Right lung (tissue), 5 donors: ENCODE data around the gene GLTPD2. TPM values are rescaled to one million over a fixed set of nuclear protein-coding genes. Genes with fewer than 3 reads are reported as not detected.
A peak's percentile ranks its signal among the peaks of the same experiment; 100 is the strongest.

ENCODE experiments used
- DNase-seq, 2 donors: peaks; one replicate each; pipeline ENCODE4 v3.0.0-alpha.2; 2013
- polyA plus RNA-seq, 5 donors: library from polyadenylated mRNA; unstranded; fragments of 120-200 nt; gene quantifications; one replicate each; pipeline versions ENCODE4 v1.2.1 to v1.2.3, GENCODE V29; 2013; ENCODE audit warnings: inconsistent platforms in 1 of 5, low replicate concordance in 1 of 5; ENCODE audit not compliant: insufficient read length in 5 of 5, insufficient read depth in 1 of 5

The GLTPD2 gene
- polyA plus RNA-seq, 5 donors, result 0.64 to 1.7 (median 1.0) TPM

DNA sequence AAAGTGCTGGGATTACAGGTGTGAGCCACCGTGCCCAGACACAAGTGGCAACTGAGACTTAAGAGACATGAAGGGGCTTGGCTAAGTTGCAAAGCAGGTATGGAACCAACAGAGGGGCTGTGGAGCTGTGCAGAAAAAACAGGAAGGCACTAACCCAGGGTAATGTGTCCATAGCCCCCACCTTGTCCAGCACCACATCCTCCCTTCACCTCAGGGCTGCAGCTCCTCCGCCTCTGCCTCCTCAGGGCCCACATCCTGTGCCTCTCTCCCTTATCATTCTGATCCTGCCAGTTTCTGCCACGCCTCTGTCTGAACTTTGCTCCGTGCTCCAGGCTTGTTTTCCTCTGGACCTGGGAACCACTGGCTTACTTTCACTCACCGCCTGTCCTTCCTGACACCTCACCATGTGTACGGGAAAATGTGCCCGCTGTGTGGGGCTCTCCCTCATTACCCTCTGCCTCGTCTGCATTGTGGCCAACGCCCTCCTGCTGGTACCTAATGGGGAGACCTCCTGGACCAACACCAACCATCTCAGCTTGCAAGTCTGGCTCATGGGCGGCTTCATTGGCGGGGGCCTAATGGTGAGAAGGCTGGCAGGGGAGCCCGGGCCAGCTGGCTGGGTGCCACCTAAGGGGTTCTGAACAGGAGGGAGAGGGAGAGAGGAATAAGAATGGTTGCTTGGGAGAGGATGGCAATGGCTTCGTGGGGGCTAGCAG, 17.1 kb upstream of the GLTPD2 start, which contains the start of gene TM4SF5:
Gene TM4SF5, plus strand, starts transcription at position 368 of the 716 bp plus-strand sequence. Its CDS starts 37 bp downstream, at position 405.
- no peak for DNase-seq

DNA sequence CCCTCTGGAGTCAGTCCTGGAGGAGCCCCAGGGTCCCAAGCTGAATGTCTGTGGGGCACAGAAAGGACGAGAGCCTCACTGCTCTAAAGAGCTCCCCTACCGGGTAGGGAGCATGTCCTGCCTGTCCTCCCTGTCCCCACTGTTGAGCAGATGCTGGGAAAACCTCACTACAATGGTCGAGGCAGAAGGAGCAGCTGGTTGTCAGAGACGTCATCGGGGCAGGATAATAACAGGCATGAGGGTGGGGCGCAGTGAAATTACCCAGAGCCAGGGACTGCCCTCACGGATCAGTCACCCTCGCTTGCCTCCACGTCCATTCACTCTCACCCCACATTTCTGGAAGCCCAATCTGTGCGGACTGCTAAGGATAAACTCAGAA, 16.5 kb upstream of the GLTPD2 start:
- DNase-seq, result no peak

DNA sequence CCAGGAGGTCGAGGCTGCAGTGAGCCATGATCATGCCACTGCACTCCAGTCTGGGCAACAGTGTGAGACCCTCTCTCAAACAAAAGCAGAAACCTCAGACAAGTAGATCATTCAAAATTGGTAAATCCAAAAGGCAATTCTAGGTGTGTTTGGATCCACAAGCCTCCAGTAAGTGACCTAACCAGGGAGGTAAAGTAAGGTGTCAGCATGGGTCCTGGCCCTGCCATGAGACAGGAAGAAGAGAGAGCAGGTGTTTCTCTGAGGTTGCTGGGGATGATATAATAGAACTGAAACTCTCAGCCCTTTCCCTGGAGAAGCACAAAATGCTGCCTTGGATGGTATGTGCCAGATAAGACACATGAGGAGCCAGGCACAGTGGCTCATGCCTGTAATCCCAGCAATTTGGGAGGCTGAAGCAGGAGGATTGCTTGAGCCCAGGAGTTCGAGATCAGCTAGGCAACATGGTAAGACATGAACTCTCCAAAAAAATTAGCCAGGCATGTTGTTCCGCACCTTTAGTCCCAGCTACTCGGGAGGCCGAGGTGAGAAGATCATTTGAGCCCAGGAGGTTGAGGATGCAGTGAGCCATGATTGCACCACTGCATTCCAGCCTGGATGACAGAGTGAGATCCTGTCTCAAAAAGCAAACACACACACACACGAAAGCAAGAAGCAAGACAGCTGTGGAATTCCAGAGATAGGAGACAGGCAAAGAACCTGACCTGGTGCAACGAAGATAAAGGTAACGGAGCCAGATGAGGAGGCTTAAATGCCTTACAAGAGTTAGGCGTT, 10.6 kb upstream of the GLTPD2 start:
- DNase-seq, result no peak

DNA sequence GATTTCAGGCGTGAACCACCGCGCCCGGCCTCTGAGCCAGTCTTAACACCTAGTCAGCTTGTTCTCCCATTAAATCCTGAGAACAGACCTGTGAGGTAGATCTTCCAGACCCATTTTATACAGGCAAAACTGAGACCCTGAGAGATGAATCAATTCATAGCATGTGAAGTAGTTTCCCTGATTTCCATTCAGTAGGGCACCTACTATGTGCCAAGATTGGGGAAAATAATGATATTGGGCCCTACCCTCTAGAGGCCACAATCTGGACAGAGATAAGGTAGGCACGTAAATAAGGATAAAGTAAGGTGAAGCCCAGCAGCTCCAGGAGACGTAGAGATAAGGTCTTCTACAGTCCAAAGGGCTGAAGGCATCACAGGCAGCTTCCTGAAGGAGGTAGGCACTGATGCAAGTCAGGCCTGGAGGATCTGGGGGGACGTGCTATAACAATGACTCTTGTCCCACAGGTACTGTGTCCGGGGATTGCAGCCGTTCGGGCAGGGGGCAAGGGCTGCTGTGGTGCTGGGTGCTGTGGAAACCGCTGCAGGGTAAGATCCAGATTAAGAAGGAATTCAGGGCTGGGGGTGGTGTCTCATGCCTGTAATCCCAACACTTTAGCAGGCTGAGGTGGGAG, 8.3 kb upstream of the GLTPD2 start:
- DNase-seq, result no peak

DNA sequence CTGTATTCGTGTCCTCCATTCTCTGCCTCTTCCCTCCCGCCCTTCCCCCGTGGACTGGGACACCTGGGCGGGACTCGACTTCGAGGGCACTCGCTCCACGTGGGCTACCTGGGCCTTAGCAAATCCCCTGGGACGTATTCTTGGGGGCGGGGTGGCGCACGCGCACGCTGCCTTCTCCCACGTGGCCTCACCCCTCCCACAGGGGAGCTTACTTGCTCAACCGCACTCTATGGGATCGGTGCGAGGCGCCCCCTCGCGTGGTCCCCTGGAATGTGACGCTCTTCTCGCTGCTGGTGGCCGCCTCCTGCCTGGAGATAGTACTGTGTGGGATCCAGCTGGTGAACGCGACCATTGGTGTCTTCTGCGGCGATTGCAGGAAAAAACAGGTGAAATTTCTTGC, 6.1 kb upstream of the GLTPD2 start:
- DNase-seq, result no peak

DNA sequence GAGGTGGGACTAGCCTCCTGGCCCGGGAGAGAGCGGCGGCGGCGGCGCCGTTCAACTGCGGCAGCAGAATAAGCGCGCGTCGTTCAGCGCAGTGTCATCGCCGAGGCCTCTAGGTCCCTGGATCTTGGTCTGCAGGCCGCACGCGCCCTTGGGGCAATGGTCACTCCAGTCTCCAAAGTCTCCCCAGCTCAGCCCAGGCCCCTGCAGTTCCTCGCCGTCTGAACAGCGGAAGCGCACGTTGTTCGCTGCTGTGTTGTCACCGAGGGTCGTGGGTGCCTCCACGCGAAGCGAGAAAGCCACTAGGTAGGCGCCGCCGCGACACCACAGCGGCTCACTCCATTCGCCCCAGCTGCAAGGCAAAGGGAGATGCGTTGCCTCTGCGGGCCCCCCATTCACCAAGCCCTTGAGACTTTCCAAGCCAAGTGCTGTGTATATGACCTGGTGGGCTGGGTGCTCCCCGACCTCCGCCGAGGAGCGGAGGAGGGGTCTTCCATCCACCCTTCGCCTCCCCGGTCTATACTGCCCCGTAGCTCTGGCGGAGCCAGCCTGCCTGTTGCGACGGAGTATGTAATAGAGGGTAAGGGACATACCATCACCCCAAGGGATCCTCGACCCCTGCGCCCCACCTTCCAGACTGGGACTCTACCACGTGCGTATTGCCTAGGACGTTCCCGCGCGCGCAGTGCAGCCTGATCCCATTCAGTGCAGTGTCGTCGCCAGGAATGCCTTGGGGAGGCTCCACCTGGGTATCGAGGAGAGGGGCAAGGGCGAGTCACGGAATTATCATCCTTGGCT, 3.3 kb upstream of the GLTPD2 start:
- DNase-seq, result no peak

DNA sequence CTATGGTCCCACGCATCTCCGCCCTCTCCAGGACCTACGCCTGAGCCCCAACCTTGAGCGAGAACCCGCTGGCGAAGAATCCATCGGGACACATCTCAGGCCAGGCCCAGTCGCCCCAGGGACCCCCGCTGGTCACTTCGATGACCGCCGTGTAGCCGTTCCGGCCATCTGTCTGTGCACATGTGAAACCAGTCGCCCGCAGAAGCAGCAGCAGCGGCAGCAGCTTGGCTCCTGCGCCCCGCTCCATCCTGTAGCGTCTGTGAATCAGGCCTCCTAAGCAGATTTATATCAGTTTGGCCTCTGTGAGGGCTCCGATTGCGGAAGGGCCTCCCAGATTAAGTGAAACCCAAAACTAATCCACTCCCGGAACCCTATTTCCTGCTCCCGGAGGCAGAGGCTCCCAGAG, 2.7 kb upstream of the GLTPD2 start, which contains the start of gene VMO1:
Gene VMO1, minus strand, starts transcription at position 259 of the 406 bp plus-strand sequence. Its CDS starts 12 bp downstream, at position 247.
- DNase-seq, result no peak

DNA sequence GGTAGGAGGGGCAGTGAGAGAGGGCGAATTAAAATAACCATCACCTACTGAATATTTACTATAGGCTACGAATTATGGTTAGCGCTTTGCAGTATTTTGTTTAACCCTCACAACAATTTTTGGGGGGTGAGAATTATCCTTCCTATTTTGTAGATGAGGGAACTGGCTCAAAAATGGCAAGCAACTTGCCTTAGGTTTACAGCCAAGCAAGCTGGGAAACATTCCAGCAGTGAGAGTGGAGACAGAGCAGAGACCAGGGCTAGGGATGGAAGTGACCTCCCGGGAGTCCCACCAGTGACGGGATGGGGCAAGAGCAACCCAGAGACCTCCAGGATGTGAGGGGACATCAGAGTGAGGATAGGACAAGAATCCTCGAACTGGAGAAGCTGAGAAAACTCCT, 2.2 kb upstream of the GLTPD2 start:
- DNase-seq, result no peak

DNA sequence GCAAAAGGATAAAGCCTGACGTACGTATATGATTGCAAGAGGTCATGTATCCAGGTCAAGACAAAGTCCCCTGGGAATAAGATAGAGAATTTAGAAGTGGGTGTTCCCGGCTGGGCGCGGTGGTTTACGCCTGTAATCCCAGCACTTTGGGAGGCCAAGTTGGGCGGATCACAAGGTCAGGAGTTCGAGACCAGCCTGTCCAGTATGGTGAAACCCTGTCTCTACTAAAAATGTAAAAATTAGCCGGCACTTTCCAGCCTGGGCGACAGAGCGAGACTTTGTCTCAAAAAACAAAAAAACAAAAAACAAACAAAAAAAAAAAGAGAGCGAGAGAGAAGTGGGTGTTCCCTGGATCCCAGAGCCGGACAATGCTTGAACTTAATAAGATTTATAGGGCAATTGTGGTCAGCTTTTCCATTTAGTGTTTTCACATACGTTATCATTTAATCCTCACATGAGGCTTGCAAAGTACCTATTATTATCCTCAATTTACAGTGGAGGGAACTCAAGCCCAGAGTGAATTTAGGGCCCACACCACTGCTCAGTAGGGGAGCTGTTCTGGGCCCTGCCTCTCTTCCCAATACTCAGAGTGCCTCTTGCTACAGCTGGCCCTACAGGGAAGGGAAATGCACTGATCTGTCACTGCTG, 481 bp upstream of the GLTPD2 start:
- no peak for DNase-seq

DNA sequence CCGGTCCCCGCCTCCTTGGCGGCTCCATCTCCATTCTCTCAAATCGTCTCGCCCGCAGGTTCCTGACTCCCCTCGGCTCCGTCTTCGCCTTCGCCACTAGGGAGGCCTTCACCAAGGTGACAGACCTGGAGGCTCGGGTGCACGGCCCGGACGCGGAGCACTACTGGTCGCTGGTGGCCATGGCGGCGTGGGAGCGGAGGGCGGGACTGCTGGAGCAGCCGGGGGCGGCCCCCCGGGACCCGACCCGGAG, 862 bp downstream of the GLTPD2 start:
- no peak for DNase-seq

DNA sequence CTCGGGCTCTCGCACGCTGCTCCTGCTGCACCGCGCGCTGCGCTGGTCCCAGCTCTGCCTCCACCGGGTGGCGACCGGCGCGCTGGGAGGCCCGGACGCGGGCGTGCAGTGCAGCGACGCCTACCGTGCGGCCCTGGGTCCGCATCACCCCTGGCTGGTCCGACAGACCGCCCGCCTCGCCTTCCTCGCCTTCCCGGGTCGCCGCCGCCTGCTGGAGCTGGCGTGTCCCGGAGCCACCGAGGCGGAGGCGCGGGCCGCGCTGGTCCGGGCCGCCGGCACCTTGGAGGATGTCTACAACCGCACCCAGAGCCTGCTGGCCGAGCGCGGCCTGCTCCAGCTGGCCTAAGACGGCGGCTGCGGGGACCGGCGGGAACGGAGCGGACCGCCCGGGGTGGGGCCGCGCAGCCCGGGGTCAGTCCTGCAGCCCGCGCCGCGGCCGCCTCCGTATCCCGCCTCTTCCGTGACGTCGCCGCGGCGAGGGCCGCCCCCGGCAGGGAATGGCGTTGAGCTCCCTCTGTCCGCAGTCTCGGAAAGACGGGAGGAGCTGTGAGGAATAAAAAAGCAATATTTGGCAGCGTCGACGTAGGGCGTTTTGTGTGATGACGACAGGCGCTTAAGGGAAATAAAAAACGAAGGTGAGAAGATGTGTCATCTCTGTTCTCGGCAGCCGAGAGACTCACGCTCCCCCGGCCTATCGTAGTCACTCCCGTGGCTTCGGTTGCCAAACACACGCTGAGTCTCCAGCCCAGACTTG, 1.4 kb downstream of the GLTPD2 start:
- peak; percentile 88 to 90 for DNase-seq

DNA sequence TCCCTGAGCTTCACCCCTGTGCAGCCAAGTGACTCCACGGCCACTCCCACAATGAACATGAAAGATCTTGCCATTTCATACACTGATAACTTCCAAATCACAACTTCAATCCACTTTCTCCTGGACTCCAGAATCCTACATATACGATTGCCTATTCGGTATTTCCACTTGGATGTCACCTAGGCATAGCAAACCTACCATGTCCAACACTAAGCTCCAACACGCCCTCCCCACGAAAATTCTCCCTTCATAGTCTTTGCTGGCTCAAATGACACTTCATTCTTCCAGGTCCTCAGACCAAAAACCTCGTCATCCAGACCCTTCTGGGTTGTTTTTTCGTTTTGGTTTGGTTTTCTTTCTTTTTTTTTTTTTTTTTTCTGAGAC, 1.9 kb downstream of the GLTPD2 start:
- no peak for DNase-seq

DNA sequence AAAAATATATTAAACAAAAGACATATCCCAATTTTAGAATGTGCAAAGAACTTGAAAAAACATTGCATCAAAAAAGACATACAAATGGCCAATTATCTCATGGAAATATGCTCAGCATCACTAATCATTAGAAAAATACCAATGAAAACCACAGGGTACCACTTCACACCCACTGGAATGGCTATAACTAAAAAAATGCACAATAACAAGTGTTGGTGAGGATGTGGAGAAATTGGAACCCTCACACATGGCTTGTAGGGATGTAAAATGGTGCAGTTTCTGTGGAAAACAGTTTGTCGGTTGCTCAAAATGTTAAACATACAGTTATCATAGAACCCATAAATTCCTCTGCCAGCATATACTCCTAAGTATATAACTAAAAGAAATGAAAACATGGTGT, 6.4 kb downstream of the GLTPD2 start:
- DNase-seq, result no peak

DNA sequence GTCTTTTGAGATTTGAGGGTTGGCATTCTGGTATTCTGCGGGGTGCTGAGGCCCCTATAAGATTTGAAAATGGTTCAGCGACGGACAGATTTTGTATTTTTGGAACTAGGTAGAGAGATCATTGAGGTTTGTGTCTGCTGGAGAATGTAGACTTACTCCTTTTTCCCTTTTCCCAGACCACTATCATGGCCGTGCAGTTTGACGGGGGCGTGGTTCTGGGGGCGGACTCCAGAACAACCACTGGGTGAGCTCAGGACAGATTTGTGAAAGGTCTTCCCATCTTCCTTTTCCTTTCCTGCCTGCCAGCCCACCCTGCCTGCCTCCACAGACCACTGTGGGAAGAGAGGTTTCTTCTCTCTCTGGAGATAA, 7.8 kb downstream of the GLTPD2 start:
- DNase-seq, result no peak

DNA sequence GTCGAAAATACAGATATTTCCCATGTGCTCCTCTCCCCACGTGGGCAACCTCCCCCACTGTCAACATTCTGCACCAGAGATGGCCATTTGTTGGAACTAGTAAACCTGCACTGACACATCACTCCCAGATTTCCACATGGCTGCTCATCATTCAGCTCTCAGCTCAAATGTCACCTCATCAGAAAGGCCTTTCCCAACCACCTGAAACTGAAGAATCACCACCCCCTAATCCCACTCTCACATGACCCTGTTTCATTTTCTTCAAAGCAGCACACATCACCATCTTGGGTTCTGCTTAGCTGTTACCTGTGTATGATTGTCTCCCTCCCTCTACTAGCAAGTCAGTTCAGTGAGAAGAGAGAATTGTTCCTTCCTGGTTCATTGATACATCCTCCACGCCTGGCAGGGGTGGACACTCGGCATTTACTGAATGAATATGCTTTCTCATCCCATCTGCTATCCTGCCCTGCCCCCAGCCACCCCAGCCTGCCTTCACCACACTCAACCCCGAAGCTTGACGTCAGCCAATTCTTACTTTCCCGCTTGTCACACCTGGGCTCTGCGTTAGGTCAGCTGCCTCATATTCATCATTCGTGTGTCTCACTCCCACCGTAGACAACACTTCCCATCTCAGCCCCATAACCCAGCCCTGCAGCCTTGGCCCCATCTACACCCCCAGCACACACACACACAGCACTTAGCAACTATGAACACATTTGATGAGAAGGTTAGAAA, 11.9 kb downstream of the GLTPD2 start:
- no peak for DNase-seq

DNA sequence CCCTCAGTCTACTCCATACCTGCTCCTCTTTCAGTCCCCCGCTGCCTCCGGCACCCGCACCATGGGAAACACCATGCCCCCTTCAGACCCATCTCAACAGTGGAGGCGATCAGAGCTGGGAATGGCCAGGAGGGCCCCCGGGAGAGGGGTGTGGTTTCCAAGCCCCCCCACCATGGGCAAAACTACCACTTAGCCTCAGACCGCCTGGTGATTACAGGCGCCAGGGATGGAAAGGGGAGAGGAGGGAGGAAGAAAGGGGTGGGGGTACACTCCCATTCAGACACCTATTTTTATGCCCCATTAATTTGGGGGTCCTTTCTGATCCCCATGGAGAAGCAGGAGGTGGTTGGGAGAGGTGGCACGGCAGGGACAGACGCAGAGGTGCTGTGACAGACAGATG, 13.5 kb downstream of the GLTPD2 start, which contains the start of gene C17orf114:
Gene C17orf114, minus strand, starts transcription at position 101 of the 400 bp plus-strand sequence.
- no peak for DNase-seq

DNA sequence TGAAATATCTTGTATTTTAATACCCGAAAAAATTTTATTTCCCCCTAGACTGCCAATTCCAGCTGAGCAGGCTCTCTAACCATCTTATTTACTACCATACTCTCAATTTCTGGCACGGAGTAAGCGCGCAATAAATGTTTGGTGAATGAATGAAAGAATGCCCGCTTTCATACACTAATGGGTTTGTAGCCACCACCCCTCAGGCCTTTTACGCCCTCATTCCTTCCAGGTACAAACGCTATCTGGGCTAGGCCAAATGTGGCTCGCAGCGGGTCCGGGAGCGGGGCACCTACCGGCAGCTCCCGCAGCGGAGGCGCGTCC, 17.7 kb downstream of the GLTPD2 start:
- no peak for DNase-seq

DNA sequence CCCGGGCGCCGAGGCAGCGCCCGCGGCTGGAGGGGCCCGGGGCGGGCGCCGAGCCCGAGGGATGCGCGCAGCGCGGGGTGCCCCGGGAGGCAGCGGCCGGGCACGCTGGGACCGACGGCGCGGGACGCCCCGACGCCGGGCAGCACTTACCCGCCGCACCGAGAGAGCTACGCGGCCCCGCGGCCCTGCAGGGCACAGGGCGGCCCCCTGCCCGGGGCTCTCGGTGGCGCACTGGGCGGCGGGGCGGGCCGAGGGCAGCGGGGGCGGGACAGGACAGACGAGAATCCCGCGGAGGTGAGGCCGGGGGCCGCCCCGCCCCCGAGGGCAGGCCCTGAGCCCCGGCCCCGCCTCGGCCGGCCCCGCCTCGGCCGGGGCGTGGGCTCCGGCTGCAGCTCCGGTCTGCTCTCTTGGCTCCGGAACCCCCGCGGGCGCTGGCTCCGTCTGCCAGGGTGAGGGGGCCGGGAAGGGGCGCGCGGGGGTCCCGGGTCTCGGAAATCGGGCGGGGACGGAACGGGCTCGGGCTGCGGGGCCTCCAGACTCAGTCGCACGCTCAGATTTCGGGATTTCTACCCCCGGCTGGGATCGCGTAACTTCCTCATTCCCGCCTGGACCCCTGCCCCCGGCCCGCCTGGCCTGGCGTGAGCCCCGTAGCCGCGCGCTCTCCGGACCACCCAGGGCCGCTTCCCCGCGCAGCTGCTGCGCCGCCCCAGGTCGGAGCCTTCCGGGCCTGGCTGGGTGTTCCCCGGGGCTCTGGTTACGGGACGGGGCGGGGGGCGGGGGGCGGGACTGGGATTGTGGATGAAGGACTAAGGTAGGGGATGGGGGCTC, 18.2 kb downstream of the GLTPD2 start, which contains the start of gene PLD2:
Gene PLD2, plus strand, starts transcription at position 376 of the 828 bp plus-strand sequence. CDS start 621 bp downstream, outside the sequence.
- peak; percentile 80 to 82 for DNase-seq
